Panc1 (cell line): ENCODE data around the gene KRTAP12-3. TPM values are rescaled to one million over a fixed set of nuclear protein-coding genes. Genes with fewer than 3 reads are reported as not detected.

ENCODE experiments used
- ATAC-seq: fragments of 200-7000 bp; cut with Tn5 transposase; 2 replicates; pipeline ENCODE4 v1.9.1; 2020; ENCODE audit warnings: mild to moderate bottlenecking, moderate library complexity
- BruUV-seq: library from RNA; stranded (reverse); fragments of 400-500 nt; replicated peaks from 2 replicates; lab custom pipeline; 2021; lab: Mats Ljungman, UMichigan
- CTCF ChIA-PET: fragments of 300-600 bp; sonication (Branson Sonifier 250); formaldehyde crosslinking; loops from one replicate; lab custom pipeline; 2022; ENCODE audit warnings: antibody characterized with exemption; lab: Charles Lee
- POLR2A ChIA-PET: fragments of 300-600 bp; sonication (Branson Sonifier 250); formaldehyde crosslinking; loops from one replicate; lab custom pipeline; 2022; ENCODE audit warnings: antibody characterized with exemption; lab: Charles Lee
- DNase-seq: peaks from one replicate; pipeline ENCODE4 v3.0.0-alpha.2; 2010; ENCODE audit warnings: low read depth, low spot score
- H3K27ac ChIP-seq: 2 replicates; pipeline ENCODE4 v1.5.1; 2011; ENCODE audit warnings: mild to moderate bottlenecking, low read length, inconsistent platforms
- H3K27me3 ChIP-seq: fragments of 200-500 bp; sonication (Bioruptor generic); 2 replicates; pipeline ENCODE4 v1.6.0; 2014; ENCODE audit warnings: low read length, inconsistent platforms; ENCODE audit not compliant: control insufficient read depth, insufficient read depth
- H3K36me3 ChIP-seq: fragments of 200-500 bp; sonication (Bioruptor generic); 2 replicates; pipeline ENCODE4 v1.5.1; 2014; ENCODE audit warnings: inconsistent platforms, mild to moderate bottlenecking, low read length, moderate library complexity; ENCODE audit not compliant: control insufficient read depth, insufficient read depth
- H3K4me1 ChIP-seq: 2 replicates; pipeline ENCODE4 v1.5.1; 2011; ENCODE audit warnings: inconsistent platforms, mild to moderate bottlenecking, low read length, moderate library complexity; ENCODE audit not compliant: control insufficient read depth, insufficient read depth
- H3K4me3 ChIP-seq, 2 experiments: 2 replicates each; pipeline ENCODE4 v1.5.1; 2011 to 2012; ENCODE audit warnings: low read depth in 2 of 2, low read length in 2 of 2, mild to moderate bottlenecking in 2 of 2, inconsistent platforms in 1 of 2, moderate library complexity in 1 of 2
- H3K9me3 ChIP-seq: fragments of 200-500 bp; sonication (Bioruptor generic); 2 replicates; pipeline ENCODE4 v1.5.1; 2014; ENCODE audit warnings: low read depth, mild to moderate bottlenecking, inconsistent platforms, low read length, moderate library complexity; ENCODE audit not compliant: control insufficient read depth, insufficient read depth
- CTCF ChIP-seq: fragments of 450-650 bp; IDR thresholded peaks from 2 replicates; pipeline ENCODE4 v1.5.1; 2017; ENCODE audit warnings: mild to moderate bottlenecking
- POLR2AphosphoS5 ChIP-seq: IDR thresholded peaks from 2 replicates; pipeline ENCODE4 v1.6.1; 2012; ENCODE audit warnings: mild to moderate bottlenecking, low read depth, low read length, moderate library complexity
- REST ChIP-seq, 2 experiments: IDR thresholded peaks; 2 replicates each; pipeline ENCODE4 v1.6.1; 2011 to 2012; ENCODE audit warnings: low read depth in 2 of 2, control low read depth in 1 of 2, low read length in 1 of 2, mild to moderate bottlenecking in 1 of 2, moderate library complexity in 1 of 2; ENCODE audit not compliant: insufficient read depth in 1 of 2
- SIN3A ChIP-seq: IDR thresholded peaks from 2 replicates; pipeline ENCODE4 v1.6.1; 2012; ENCODE audit warnings: low read depth, mild to moderate bottlenecking, low read length, moderate library complexity, borderline replicate concordance; ENCODE audit not compliant: insufficient read depth
- TCF7L2 ChIP-seq: IDR thresholded peaks from 2 replicates; pipeline ENCODE4 v1.6.1; 2011; ENCODE audit warnings: mild to moderate bottlenecking, low read depth, low read length, inconsistent platforms
- in situ Hi-C: cut with HindIII; loops from 2 replicates; pipeline ENCODE4 v1.10.0; 2016; ENCODE audit warnings: low sequenced_read_pairs, low pct_unique_long_range_greater_than_20kb
- intact Hi-C: fragments of 100-400 bp; cut with micrococcal nuclease; formaldehyde crosslinking; loops from one replicate; pipeline ENCODE4 v1.10.0; 2022; ENCODE audit not compliant: unreplicated experiment
- total RNA-seq: library from RNA; stranded (reverse); gene quantifications from one replicate; pipeline ENCODE4 v1.2.1, GENCODE V29; 2021; ENCODE audit not compliant: unreplicated experiment

Gene KRTAP12-3
- total RNA-seq, 1 experiment from 2014 or later: not detected

- no peaks in the 10 kb centered on the region for H3K9me3 ChIP-seq
- in situ Hi-C loops: no loop called here
- ATAC-seq (no peak), DNase-seq (no peak)
- intact Hi-C loops: no loop called here
- POLR2A ChIA-PET: interaction anchor here (0.6 kb wide), 1 partner anchor 9 kb away, joined by 5 read pairs; no protein-coding TSS in a partner anchor
- H3K4me1 ChIP-seq: no peaks in the 10 kb centered on the region
- TF ChIP-seq POLR2AphosphoS5: no peak
- CTCF ChIA-PET: no interaction called here
- H3K27ac ChIP-seq: no peak within 1 kb of the TSS
- no TSS peak for BruUV-seq
- no peak within 1 kb of the TSS for H3K4me3 ChIP-seq
- no peaks in the 10 kb centered on the region for H3K36me3 ChIP-seq
- H3K27me3 ChIP-seq: no peaks in the 10 kb centered on the region
Observed at GRCh38 chr21:44654576-44655175, 3.1 kb upstream of the KRTAP12-3 start, which contains the start of gene KRTAP12-4. Gene KRTAP12-4 (minus strand): TSS chr21:44654659. CDS start chr21:44654614, 45 bp downstream.

GRCh38 chr21:44656868-44657267 is 864 bp upstream of the KRTAP12-3 start:
- no TSS peak for BruUV-seq
- ATAC-seq (no peak), DNase-seq (no peak)
- TF ChIP-seq TCF7L2 (no peak), REST (IDR thresholded peaks at IDR 0.05; ENCODE audit: insufficient read depth in 1 of 2, low read depth in 2 of 2, low read length in 1 of 2) (no peak), SIN3A (no peak), CTCF (no peak), POLR2AphosphoS5 (no peak)
- no peaks in the 10 kb centered on the region for H3K27me3 ChIP-seq
- in situ Hi-C loops (no loop called here), intact Hi-C loops (no loop called here)
- ChIA-PET POLR2A (no interaction called here), CTCF (no interaction called here)
- no peaks in the 10 kb centered on the region for H3K9me3 ChIP-seq
- H3K27ac ChIP-seq: no peak overlapping the region
- no peak overlapping the region for H3K4me3 ChIP-seq
- H3K36me3 ChIP-seq: no peaks in the 10 kb centered on the region
- H3K4me1 ChIP-seq: no peaks in the 10 kb centered on the region

GRCh38 chr21:44658541-44658910 is 794 bp downstream of the KRTAP12-3 start:
- intact Hi-C loops: no loop called here

More at GRCh38 chr21:44658541-44658910, 794 bp downstream of the KRTAP12-3 start:
- no TSS peak for BruUV-seq
- no peak overlapping the region for H3K4me3 ChIP-seq
- no peaks in the 10 kb centered on the region for H3K4me1 ChIP-seq
- DNase-seq (no peak), ATAC-seq (no peak)
- in situ Hi-C loops: no loop called here
- no peak overlapping the region for H3K27ac ChIP-seq
- H3K27me3 ChIP-seq: no peaks in the 10 kb centered on the region
- H3K36me3 ChIP-seq: no peaks in the 10 kb centered on the region
- POLR2A ChIA-PET: no interaction called here
- TF ChIP-seq SIN3A: no peak
- no peak for TF ChIP-seq TCF7L2
- no peaks in the 10 kb centered on the region for H3K9me3 ChIP-seq
- CTCF ChIA-PET: no interaction called here
